Caco-2 (cell line): Measurements from ENCODE around the gene FAM170B. TPM values are rescaled to one million over a fixed set of nuclear protein-coding genes. Genes with fewer than 3 reads are reported as not detected.

Source experiments
- BruUV-seq: library from RNA; stranded (reverse); fragments of 400-500 nt; replicated peaks from 2 replicates; lab custom pipeline; 2021; lab: Mats Ljungman, UMichigan
- CTCF ChIA-PET: fragments of 300-600 bp; sonication (Branson Sonifier 250); formaldehyde crosslinking; loops from one replicate; lab custom pipeline; 2022; ENCODE audit warnings: antibody characterized with exemption; lab: Charles Lee
- POLR2A ChIA-PET: fragments of 300-600 bp; sonication (Branson Sonifier 250); formaldehyde crosslinking; loops from one replicate; lab custom pipeline; 2022; ENCODE audit warnings: antibody characterized with exemption; lab: Charles Lee
- DNase-seq, 2 experiments: peaks; one replicate each; pipeline versions ENCODE4 v3.0.0 to v3.0.0-alpha.2; 2020 to 2022
- H3K27me3 ChIP-seq: replicated peaks from 2 replicates; pipeline ENCODE4 v1.6.0; 2011; ENCODE audit warnings: low read length; ENCODE audit not compliant: control insufficient read depth, insufficient read depth
- H3K36me3 ChIP-seq: 2 replicates; pipeline ENCODE4 v1.5.1; 2011; ENCODE audit warnings: low read length; ENCODE audit not compliant: control insufficient read depth, insufficient read depth
- H3K4me1 ChIP-seq: fragments of 250-450 bp; sonication (Bioruptor Pico); 2 replicates; pipeline ENCODE4 v1.5.1; 2020; ENCODE audit warnings: mild to moderate bottlenecking
- H3K4me3 ChIP-seq: 2 replicates; pipeline ENCODE4 v1.5.1; 2011; ENCODE audit warnings: low read depth, mild to moderate bottlenecking, control low read depth, low read length
- H3K9me3 ChIP-seq: fragments of 250-450 bp; sonication (Bioruptor Pico); 2 replicates; pipeline ENCODE4 v1.5.1; 2020; ENCODE audit warnings: mild to moderate bottlenecking, moderate library complexity
- H3K27ac Mint-ChIP-seq: one replicate; pipeline ENCODE4 v1.8.0; 2022; ENCODE audit warnings: mixed read lengths; ENCODE audit not compliant: unreplicated experiment
- H3K27me3 Mint-ChIP-seq: one replicate; pipeline ENCODE4 v1.8.0; 2022; ENCODE audit warnings: mixed read lengths; ENCODE audit not compliant: insufficient read depth, unreplicated experiment
- H3K36me3 Mint-ChIP-seq: one replicate; pipeline ENCODE4 v1.8.0; 2022; ENCODE audit warnings: mild to moderate bottlenecking, mixed read lengths; ENCODE audit not compliant: insufficient read depth, unreplicated experiment
- H3K4me1 Mint-ChIP-seq: one replicate; pipeline ENCODE4 v1.8.0; 2022; ENCODE audit warnings: low read depth, mixed read lengths; ENCODE audit not compliant: unreplicated experiment
- H3K4me3 Mint-ChIP-seq: one replicate; pipeline ENCODE4 v1.8.0; 2022; ENCODE audit warnings: mild to moderate bottlenecking, moderate library complexity, mixed read lengths; ENCODE audit not compliant: unreplicated experiment
- H3K9me3 Mint-ChIP-seq: one replicate; pipeline ENCODE4 v1.8.0; 2022; ENCODE audit warnings: mixed read lengths; ENCODE audit not compliant: unreplicated experiment
- intact Hi-C: fragments of 100-400 bp; cut with micrococcal nuclease; formaldehyde crosslinking; loops from one replicate; pipeline ENCODE4 v1.10.0; 2022; ENCODE audit not compliant: unreplicated experiment
- total RNA-seq: library from RNA; stranded (reverse); gene quantifications from 2 replicates; pipeline ENCODE4 v1.2.3, GENCODE V29; 2022
- TF ChIP-seq, protein P1 (sequence below), 2 experiments: fragments of 200-600 bp in 1 of 2; IDR thresholded peaks; 1 replicate in 1 of 2; 2 replicates in 1 of 2; pipeline versions ENCODE4 v1.5.1 to v1.8.0; 2011 to 2022; ENCODE audit warnings: antibody characterized with exemption in 1 of 2, control low read depth in 1 of 2, inconsistent platforms in 1 of 2, low read depth in 1 of 2, low read length in 1 of 2, mild to moderate bottlenecking in 1 of 2, moderate library complexity in 1 of 2; ENCODE audit not compliant: insufficient read depth in 1 of 2, severe bottlenecking in 1 of 2, unreplicated experiment in 1 of 2

The FAM170B gene
- total RNA-seq, 1 experiment from 2014 or later, result not detected

DNA sequence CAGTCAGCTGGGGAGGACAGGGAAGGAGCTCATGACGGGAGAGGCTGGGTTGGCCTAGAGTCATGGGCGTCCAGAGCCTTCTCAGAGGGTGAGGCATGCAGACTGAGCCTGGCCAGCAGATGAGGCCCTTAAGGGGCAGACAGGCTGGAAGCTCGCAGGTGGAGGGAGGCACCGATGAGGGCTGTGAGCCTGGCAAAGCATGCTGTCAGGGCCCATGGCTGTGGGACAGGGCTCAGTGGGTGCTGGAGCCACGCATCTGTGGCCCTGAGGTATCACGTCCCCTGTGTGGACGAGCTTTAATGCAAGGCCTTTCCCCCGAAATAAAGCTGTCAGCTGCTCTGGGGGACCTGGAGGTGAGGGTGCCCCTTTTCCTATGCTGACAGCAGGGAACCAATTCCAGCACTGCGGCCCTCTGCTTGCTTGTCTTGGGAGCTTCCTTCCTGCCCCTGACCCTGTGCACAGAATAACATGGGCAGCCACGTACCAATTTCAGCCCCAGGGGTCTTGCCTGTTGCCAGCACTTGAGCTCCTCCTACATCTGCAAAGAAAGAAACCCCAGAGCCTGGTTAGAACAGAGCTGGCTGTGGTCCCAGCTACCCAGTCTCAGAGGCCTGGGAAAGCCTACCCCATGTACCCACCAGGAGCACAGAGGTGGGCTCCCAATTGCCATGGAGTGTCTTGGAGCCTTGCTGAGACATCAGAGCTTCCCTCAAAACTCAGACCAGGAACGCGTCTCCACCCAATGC lies 33.8 kb upstream of the FAM170B start:
- Histone ChIP-seq H3K9me3 (no peaks in the 10 kb centered on the region), H3K4me3 (no peak overlapping the region), H3K4me1 (no peaks in the 10 kb centered on the region), H3K36me3 (no peaks in the 10 kb centered on the region), H3K27me3 (no peaks in the 10 kb centered on the region; the same call in 1 of the 2 replicates)
- no peak overlapping the region for H3K4me3 Mint-ChIP-seq
- TF ChIP-seq, protein P1, sequence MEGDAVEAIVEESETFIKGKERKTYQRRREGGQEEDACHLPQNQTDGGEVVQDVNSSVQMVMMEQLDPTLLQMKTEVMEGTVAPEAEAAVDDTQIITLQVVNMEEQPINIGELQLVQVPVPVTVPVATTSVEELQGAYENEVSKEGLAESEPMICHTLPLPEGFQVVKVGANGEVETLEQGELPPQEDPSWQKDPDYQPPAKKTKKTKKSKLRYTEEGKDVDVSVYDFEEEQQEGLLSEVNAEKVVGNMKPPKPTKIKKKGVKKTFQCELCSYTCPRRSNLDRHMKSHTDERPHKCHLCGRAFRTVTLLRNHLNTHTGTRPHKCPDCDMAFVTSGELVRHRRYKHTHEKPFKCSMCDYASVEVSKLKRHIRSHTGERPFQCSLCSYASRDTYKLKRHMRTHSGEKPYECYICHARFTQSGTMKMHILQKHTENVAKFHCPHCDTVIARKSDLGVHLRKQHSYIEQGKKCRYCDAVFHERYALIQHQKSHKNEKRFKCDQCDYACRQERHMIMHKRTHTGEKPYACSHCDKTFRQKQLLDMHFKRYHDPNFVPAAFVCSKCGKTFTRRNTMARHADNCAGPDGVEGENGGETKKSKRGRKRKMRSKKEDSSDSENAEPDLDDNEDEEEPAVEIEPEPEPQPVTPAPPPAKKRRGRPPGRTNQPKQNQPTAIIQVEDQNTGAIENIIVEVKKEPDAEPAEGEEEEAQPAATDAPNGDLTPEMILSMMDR (IDR thresholded peaks at IDR 0.05; ENCODE audit: insufficient read depth in 1 of 2, low read depth in 1 of 2, low read length in 1 of 2, severe bottlenecking in 1 of 2, unreplicated experiment in 1 of 2), result no peak
- no peaks in the 10 kb centered on the region for H3K9me3 Mint-ChIP-seq
- no peaks in the 10 kb centered on the region for H3K4me1 Mint-ChIP-seq
- no peaks in the 10 kb centered on the region for H3K36me3 Mint-ChIP-seq
- H3K27me3 Mint-ChIP-seq, result peaks cover 18% of the 10 kb centered on the region
- H3K27ac Mint-ChIP-seq, result no peak overlapping the region
- no TSS peak for BruUV-seq
- ChIA-PET POLR2A (no interaction called here), CTCF (interaction anchor here (0.6 kb wide), 1 partner anchor 23 kb away, joined by 5 read pairs; no protein-coding TSS in a partner anchor)
- intact Hi-C loops, result no loop called here
- no peak for DNase-seq

DNA sequence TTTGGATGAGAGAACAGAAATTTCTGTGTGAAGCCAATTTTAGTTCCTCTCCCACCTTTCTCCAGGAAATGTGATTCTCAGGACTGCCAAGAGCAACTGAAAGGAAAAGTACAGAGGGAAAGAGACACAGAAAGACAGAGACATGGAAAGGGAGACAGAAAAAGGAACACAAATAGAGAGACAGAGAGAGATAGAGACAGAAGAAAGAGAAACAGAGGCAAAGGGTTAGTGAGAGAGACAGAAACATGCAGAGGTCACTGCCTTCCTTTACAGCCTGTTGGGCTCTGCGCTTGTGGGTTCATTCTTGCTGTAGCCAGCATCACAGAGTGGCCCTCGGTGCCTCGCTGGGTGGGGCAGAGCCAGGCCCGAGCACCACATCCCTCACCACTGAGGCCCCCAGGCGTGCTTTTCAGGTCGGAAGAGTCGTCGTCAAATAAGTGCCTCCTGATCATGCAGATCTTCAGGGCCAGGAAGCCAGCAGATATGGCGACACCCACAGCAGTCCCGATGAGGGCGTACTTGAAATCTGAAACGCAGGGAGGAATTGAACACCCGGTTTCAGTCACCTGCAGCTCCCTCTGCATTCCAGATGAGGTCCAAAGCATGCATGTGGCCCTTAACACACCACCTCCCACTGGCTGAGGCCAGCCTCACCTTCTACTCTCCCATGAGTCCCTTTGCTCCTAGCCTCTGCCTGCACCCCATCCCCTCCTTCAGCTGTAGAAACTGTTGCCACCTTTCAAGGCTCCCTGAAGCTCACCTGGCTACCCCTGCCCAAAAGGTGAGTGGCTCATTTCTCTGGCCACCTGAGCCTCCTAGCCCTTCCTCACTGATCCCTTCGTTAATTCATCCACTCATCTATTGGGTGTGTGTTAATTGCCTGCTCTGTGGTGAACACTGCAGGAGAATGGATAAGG lies 32.9 kb upstream of the FAM170B start:
- no peak overlapping the region for H3K4me3 Mint-ChIP-seq
- DNase-seq, result no peak
- Histone ChIP-seq H3K4me1 (no peaks in the 10 kb centered on the region), H3K27me3 (no peaks in the 10 kb centered on the region; the same call in 1 of the 2 replicates), H3K9me3 (no peaks in the 10 kb centered on the region), H3K36me3 (no peaks in the 10 kb centered on the region), H3K4me3 (no peak overlapping the region)
- peaks cover 23% of the 10 kb centered on the region for H3K27me3 Mint-ChIP-seq
- BruUV-seq, result no TSS peak
- intact Hi-C loops, result no loop called here
- H3K36me3 Mint-ChIP-seq, result no peaks in the 10 kb centered on the region
- TF ChIP-seq, protein P1 (IDR thresholded peaks at IDR 0.05; ENCODE audit: insufficient read depth in 1 of 2, low read depth in 1 of 2, low read length in 1 of 2, severe bottlenecking in 1 of 2, unreplicated experiment in 1 of 2), result no peak
- no peaks in the 10 kb centered on the region for H3K4me1 Mint-ChIP-seq
- ChIA-PET CTCF (no interaction called here), POLR2A (no interaction called here)
- no peak overlapping the region for H3K27ac Mint-ChIP-seq
- H3K9me3 Mint-ChIP-seq, result no peaks in the 10 kb centered on the region

DNA sequence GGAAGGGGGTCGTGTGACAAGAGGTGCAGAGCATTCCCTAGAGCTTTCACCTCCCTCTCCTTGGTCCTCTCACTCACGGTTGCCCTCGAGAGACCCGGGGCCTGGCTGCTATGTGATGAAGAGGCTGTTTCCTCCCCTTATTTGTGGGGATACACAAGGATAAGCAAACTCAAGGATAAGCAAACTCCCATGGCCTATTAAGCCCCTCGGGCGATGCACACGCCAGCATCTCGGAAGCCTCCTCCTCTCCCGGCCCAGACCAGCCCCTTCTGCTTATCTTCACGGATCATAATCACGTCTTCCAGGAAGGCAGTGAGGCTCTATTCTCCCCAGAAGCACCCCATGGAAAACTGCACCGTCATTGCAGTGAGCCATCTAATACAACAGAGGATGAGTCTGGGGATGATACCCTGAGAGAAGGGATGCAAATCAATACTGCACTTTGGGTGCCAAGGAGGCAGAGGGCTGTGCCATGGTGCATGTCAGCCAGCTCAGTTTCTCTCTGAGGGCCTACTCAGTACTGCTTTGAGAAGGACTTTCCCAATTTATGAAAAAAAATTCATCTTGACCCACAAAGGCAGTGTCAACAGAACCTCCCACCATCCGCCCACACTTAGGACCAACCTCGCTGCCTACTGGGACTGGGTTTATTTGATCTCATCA lies 32.1 kb upstream of the FAM170B start:
- CTCF ChIA-PET, result no interaction called here
- H3K27me3 ChIP-seq, result no peaks in the 10 kb centered on the region; the same call in 1 of the 2 replicates
- intact Hi-C loops, result loop anchor here (2.0 kb wide), 1 partner anchor 165 kb away; no protein-coding TSS in a partner anchor
- no peaks in the 10 kb centered on the region for H3K36me3 ChIP-seq
- BruUV-seq, result no TSS peak
- TF ChIP-seq, protein P1 (IDR thresholded peaks at IDR 0.05; ENCODE audit: insufficient read depth in 1 of 2, low read depth in 1 of 2, low read length in 1 of 2, severe bottlenecking in 1 of 2, unreplicated experiment in 1 of 2), result no peak
- no peaks in the 10 kb centered on the region for H3K4me1 ChIP-seq
- no peaks in the 10 kb centered on the region for H3K9me3 Mint-ChIP-seq
- no peaks in the 10 kb centered on the region for H3K36me3 Mint-ChIP-seq
- no peak overlapping the region for H3K4me3 ChIP-seq
- DNase-seq, result no peak
- no peak overlapping the region for H3K4me3 Mint-ChIP-seq
- H3K4me1 Mint-ChIP-seq, result no peaks in the 10 kb centered on the region
- no peak overlapping the region for H3K27ac Mint-ChIP-seq
- no peaks in the 10 kb centered on the region for H3K9me3 ChIP-seq
- POLR2A ChIA-PET, result no interaction called here
- H3K27me3 Mint-ChIP-seq, result peaks cover 23% of the 10 kb centered on the region
